Ishikawa (cell line): Measurements from ENCODE around the gene SLCO3A1.

ENCODE experiments used
- CEBPB ChIP-seq: IDR thresholded peaks from 2 replicates; pipeline ENCODE4 v1.6.1; 2012
- CREB1 ChIP-seq: IDR thresholded peaks from 2 replicates; pipeline ENCODE4 v1.6.1; 2012; ENCODE audit warnings: low read depth
- EGR1 ChIP-seq: IDR thresholded peaks from 2 replicates; pipeline ENCODE4 v1.6.1; 2012
- EP300 ChIP-seq: IDR thresholded peaks from 2 replicates; pipeline ENCODE4 v1.6.1; 2012; ENCODE audit warnings: borderline replicate concordance
- FOXM1 ChIP-seq: IDR thresholded peaks from 2 replicates; pipeline ENCODE4 v1.6.1; 2012; ENCODE audit warnings: low read depth, borderline replicate concordance
- NFIC ChIP-seq: IDR thresholded peaks from 2 replicates; pipeline ENCODE4 v1.6.1; 2012
- RAD21 ChIP-seq: IDR thresholded peaks from 2 replicates; pipeline ENCODE4 v1.6.1; 2012; ENCODE audit warnings: low read depth
- TAF1 ChIP-seq: IDR thresholded peaks from 2 replicates; pipeline ENCODE4 v1.6.1; 2012; ENCODE audit warnings: low read depth, mild to moderate bottlenecking
- TCF12 ChIP-seq: IDR thresholded peaks from 2 replicates; pipeline ENCODE4 v1.6.1; 2012; ENCODE audit warnings: low read depth
- TEAD4 ChIP-seq: IDR thresholded peaks from 2 replicates; pipeline ENCODE4 v1.6.1; 2012
- YY1 ChIP-seq: IDR thresholded peaks from 2 replicates; pipeline ENCODE4 v1.6.1; 2012; ENCODE audit warnings: low read depth
- ZBTB7A ChIP-seq: IDR thresholded peaks from 2 replicates; pipeline ENCODE4 v1.6.1; 2012; ENCODE audit warnings: low read depth
- TF ChIP-seq, protein P1 (sequence below): IDR thresholded peaks from 2 replicates; pipeline ENCODE4 v1.6.1; 2012
- TF ChIP-seq, protein P2 (sequence below): IDR thresholded peaks from 2 replicates; pipeline ENCODE4 v1.6.1; 2012; ENCODE audit warnings: low read depth, mild to moderate bottlenecking
- TF ChIP-seq, protein P3 (sequence below): IDR thresholded peaks from 2 replicates; pipeline ENCODE4 v1.6.1; 2012

Gene SLCO3A1

GRCh38 chr15:91863621-91864255 is 10.2 kb downstream of the SLCO3A1 start:
- TF ChIP-seq TCF12 (no peak), ZBTB7A (no peak), TAF1 (no peak), FOXM1 (no peak)
- TF ChIP-seq, protein P1, sequence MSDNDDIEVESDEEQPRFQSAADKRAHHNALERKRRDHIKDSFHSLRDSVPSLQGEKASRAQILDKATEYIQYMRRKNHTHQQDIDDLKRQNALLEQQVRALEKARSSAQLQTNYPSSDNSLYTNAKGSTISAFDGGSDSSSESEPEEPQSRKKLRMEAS = no peak

GRCh38 chr15:91864664-91865063 is 11.2 kb downstream of the SLCO3A1 start:
- no peak for TF ChIP-seq RAD21
- TF ChIP-seq TEAD4 = no peak
- TF ChIP-seq FOXM1 = no peak
- TF ChIP-seq YY1 = no peak
- no peak for TF ChIP-seq ZBTB7A
- TF ChIP-seq, protein P2, sequence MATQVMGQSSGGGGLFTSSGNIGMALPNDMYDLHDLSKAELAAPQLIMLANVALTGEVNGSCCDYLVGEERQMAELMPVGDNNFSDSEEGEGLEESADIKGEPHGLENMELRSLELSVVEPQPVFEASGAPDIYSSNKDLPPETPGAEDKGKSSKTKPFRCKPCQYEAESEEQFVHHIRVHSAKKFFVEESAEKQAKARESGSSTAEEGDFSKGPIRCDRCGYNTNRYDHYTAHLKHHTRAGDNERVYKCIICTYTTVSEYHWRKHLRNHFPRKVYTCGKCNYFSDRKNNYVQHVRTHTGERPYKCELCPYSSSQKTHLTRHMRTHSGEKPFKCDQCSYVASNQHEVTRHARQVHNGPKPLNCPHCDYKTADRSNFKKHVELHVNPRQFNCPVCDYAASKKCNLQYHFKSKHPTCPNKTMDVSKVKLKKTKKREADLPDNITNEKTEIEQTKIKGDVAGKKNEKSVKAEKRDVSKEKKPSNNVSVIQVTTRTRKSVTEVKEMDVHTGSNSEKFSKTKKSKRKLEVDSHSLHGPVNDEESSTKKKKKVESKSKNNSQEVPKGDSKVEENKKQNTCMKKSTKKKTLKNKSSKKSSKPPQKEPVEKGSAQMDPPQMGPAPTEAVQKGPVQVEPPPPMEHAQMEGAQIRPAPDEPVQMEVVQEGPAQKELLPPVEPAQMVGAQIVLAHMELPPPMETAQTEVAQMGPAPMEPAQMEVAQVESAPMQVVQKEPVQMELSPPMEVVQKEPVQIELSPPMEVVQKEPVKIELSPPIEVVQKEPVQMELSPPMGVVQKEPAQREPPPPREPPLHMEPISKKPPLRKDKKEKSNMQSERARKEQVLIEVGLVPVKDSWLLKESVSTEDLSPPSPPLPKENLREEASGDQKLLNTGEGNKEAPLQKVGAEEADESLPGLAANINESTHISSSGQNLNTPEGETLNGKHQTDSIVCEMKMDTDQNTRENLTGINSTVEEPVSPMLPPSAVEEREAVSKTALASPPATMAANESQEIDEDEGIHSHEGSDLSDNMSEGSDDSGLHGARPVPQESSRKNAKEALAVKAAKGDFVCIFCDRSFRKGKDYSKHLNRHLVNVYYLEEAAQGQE = no peak
- TF ChIP-seq TAF1 = no peak

DNA sequence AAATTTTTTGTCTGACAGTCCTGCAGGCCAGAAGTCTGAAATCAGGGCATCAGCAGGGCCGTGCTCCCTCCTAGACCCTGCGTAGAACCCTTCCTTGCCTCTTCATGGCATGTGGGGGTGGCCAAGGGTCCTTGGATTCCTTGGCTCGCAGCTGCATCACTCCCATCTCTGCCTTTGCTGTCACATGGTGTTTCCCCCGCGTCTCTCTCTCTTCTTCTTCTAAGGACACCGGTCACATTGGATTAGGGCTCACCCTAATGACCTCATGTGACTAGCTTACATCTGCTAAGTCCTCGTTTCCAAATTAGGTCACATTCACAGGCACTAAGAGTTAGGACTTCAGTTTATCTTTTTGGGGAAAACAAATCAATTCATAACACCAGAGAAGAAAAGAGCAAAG is 12.0 kb downstream of the SLCO3A1 start:
- TF ChIP-seq FOXM1 (no peak), NFIC (no peak), CREB1 (no peak), EP300 (no peak), RAD21 (no peak), EGR1 (no peak), ZBTB7A (no peak), TEAD4 (no peak), YY1 (no peak), CEBPB (no peak), TAF1 (no peak), TCF12 (no peak)
- TF ChIP-seq, protein P3, sequence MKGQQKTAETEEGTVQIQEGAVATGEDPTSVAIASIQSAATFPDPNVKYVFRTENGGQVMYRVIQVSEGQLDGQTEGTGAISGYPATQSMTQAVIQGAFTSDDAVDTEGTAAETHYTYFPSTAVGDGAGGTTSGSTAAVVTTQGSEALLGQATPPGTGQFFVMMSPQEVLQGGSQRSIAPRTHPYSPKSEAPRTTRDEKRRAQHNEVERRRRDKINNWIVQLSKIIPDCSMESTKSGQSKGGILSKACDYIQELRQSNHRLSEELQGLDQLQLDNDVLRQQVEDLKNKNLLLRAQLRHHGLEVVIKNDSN = no peak
- TF ChIP-seq, protein P2 = no peak
- TF ChIP-seq, protein P1 = no peak

GRCh38 chr15:91865950-91866349 is 12.4 kb downstream of the SLCO3A1 start:
- no peak for TF ChIP-seq EGR1
- TF ChIP-seq RAD21 = no peak
- no peak for TF ChIP-seq YY1
- TF ChIP-seq FOXM1 = no peak
- no peak for TF ChIP-seq ZBTB7A
- no peak for TF ChIP-seq TAF1
- TF ChIP-seq EP300 = no peak
- TF ChIP-seq, protein P2 = no peak
- TF ChIP-seq, protein P3 = no peak
- no peak for TF ChIP-seq NFIC
- TF ChIP-seq CREB1 = no peak
- no peak for TF ChIP-seq CEBPB
- no peak for TF ChIP-seq TEAD4
- TF ChIP-seq, protein P1 = no peak
- TF ChIP-seq TCF12 = no peak
